Kidney epithelial cell (primary cell): Measurements from ENCODE around the gene TEX54. TPM values are rescaled to one million over a fixed set of nuclear protein-coding genes. Genes with fewer than 3 reads are reported as not detected.
A peak's percentile ranks its signal among the peaks of the same experiment; 100 is the strongest.

Experiments
- DNase-seq: peaks from one replicate; pipeline ENCODE4 v3.0.0-alpha.2; 2010; ENCODE audit warnings: low read depth
- H3K27me3 ChIP-seq: 2 replicates; pipeline ENCODE4 v1.6.0; 2011; ENCODE audit warnings: low read length; ENCODE audit not compliant: control insufficient read depth, insufficient read depth
- H3K36me3 ChIP-seq: 2 replicates; pipeline ENCODE4 v1.5.1; 2011; ENCODE audit warnings: low read length; ENCODE audit not compliant: control insufficient read depth, insufficient read depth
- H3K4me3 ChIP-seq: 2 replicates; pipeline ENCODE4 v1.5.1; 2011; ENCODE audit warnings: low read depth, mild to moderate bottlenecking, control low read depth, low read length
- total RNA-seq: library from RNA; depleted of rRNA; stranded (reverse); fragments of >200 nt; gene quantifications from 2 replicates; pipeline ENCODE4 v1.2.3, GENCODE V29; 2015
- TF ChIP-seq, protein P1 (sequence below): IDR thresholded peaks from 2 replicates; pipeline ENCODE4 v1.5.1; 2011; ENCODE audit warnings: mild to moderate bottlenecking, moderate library complexity, low read length, control low read depth, inconsistent platforms; ENCODE audit not compliant: insufficient read depth, poor library complexity, severe bottlenecking

The TEX54 gene
- total RNA-seq, 1 donor from 2014 or later: not detected

DNA sequence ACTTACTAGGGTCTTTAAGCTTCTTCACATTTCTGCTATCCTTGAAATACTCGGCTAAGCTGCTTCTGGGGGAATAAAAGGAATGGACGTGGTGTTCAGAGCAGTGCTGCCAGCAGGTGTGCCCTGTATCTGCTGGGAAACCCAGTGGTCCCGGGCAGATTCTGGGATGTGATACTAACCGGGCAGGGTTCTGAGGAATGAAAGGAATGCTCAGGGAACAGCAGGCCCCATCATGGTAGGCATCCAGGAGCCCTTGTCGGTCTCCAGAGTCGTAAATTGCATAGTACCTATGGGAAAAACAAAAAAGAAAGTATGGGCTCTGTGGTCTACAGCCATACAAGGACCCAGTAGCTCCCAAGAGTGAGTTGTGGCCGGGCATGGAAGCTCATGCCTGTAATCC lies 36.4 kb downstream of the TEX54 start:
- Histone ChIP-seq H3K36me3 (no peaks in the 10 kb centered on the region), H3K27me3 (no peaks in the 10 kb centered on the region), H3K4me3 (no peak overlapping the region)
- TF ChIP-seq, protein P1, sequence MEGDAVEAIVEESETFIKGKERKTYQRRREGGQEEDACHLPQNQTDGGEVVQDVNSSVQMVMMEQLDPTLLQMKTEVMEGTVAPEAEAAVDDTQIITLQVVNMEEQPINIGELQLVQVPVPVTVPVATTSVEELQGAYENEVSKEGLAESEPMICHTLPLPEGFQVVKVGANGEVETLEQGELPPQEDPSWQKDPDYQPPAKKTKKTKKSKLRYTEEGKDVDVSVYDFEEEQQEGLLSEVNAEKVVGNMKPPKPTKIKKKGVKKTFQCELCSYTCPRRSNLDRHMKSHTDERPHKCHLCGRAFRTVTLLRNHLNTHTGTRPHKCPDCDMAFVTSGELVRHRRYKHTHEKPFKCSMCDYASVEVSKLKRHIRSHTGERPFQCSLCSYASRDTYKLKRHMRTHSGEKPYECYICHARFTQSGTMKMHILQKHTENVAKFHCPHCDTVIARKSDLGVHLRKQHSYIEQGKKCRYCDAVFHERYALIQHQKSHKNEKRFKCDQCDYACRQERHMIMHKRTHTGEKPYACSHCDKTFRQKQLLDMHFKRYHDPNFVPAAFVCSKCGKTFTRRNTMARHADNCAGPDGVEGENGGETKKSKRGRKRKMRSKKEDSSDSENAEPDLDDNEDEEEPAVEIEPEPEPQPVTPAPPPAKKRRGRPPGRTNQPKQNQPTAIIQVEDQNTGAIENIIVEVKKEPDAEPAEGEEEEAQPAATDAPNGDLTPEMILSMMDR: no peak
- DNase-seq: no peak

DNA sequence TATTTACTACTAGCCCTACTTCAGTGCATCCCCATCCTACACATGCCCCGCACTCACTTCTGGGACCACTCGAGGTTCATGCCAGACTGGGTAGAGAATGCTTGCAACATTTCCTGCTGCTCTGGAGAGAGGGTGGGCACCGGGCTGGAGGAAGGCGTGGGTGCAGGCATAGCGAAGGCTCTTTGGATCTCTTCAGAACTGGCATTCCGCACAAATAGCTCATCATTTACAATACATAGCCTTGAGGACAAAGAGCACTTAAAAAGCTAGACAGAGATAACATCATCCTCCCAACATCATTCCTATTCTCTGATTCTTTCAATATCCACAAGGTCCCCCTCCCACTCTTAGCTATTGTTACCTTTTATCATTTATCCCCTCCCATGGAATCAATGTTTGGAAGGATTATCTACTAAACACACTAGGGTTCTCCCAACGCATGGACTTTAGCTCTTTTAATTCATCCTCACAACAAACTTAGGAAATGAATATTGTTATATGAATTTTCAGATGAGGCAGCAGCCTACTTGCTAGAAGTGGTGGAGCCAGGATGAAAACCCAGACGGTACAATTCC lies 38.4 kb downstream of the TEX54 start:
- H3K27me3 ChIP-seq: no peaks in the 10 kb centered on the region
- no peaks in the 10 kb centered on the region for H3K36me3 ChIP-seq
- DNase-seq: no peak
- TF ChIP-seq, protein P1: no peak
- H3K4me3 ChIP-seq: no peak overlapping the region

DNA sequence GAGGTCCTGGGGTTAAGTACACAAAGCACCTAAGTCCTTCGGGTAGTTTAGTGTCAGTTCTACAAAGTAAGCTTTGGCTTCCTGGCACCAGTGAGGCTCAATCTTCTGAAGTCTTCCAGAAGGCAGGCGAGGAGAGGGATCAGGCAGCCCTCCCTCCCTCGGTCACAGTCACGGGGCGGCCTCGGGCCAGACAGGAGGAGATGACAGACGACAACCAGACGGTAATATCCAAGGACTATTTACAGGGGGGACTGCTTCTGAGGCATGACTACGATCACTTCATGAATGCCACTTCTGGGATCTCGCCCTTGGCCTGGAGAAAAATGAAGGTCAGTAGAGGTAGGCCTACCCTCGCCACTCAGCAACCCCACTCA lies 40.5 kb downstream of the TEX54 start:
- no peak overlapping the region for H3K4me3 ChIP-seq
- DNase-seq: no peak
- TF ChIP-seq, protein P1: no peak
- peaks cover 1% of the 10 kb centered on the region for H3K36me3 ChIP-seq
- no peaks in the 10 kb centered on the region for H3K27me3 ChIP-seq

DNA sequence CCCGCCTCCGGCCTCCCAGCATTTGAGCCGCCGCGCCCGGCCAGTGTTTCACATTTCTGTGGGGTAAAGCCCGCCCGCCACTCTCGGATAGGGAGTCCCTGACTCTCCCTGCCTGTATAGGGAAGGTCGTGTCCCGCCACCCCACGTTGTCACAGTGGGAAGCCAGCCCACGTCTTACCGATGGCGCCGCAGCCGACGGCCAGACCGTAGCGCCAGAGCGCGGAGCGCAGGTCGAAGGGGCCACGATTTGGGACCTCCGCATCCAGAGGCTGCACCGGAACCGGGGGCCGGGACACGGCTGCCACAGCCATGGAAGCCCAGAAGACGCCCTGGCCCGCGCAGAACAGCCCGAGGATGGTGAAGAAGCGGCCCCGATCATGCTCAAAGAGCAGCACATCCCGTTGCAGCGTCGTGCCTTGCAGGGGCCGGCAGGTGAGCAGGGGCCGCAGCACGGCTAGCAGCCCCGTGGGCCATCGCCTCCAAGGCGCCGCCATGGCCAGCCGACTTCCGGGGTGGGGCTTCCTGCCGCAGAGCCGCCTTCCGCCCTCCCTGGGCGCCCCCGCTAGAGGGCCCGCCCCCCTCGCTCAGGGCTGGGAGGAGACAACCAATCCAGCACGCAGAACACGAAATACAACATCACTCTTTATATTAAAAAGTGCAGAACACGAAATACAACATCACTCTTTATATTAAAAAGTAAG lies 41.0 kb downstream of the TEX54 start, which contains the start of gene TMEM223:
Gene TMEM223 (minus strand): TSS at position 506 of the 701 bp plus-strand sequence. CDS start 12 bp downstream, at position 494.
- H3K36me3 ChIP-seq: peaks cover 1% of the 10 kb centered on the region
- H3K27me3 ChIP-seq: no peaks in the 10 kb centered on the region
- TF ChIP-seq, protein P1: no peak
- no peak for DNase-seq
- peak within 1 kb of the TSS; percentile 94 for H3K4me3 ChIP-seq

DNA sequence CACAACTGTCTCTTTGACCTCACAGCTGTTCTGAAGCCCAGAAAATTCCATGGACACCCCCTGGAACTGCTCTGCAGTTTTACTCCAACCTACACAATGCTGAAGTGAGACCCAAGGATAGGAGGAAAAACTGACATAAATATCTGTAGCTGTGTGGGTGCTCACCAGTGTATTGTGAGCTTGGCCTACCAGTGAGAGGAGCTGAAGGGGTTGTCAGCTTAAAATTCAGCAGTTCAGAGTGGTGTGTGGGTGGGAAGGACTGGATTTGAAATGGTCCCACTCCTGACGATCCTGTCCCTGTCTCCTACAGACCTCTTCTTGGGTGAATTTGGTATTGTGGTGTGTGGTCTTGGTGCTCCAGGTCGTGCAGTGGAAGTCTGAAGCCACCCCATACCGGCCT lies 43.1 kb downstream of the TEX54 start:
- no peak for DNase-seq
- Histone ChIP-seq H3K4me3 (no peak overlapping the region), H3K36me3 (peaks cover 1% of the 10 kb centered on the region), H3K27me3 (no peaks in the 10 kb centered on the region)
- TF ChIP-seq, protein P1: no peak
